Mesenchymal stem cell (in vitro differentiated cells and primary cell): ENCODE measurements around the gene ZNF22.

Source experiments
- DNase-seq: peaks from one replicate; pipeline ENCODE4 v3.0.0-alpha.2; 2013
- H2AFZ ChIP-seq: one replicate; pipeline ENCODE4 v1.6.1; 2013; ENCODE audit warnings: low read depth, mild to moderate bottlenecking, control low read depth, inconsistent platforms, low read length, moderate library complexity
- H2AK5ac ChIP-seq: 2 replicates; pipeline ENCODE4 v1.6.1; 2013; ENCODE audit warnings: low read length, moderate library complexity, mild to moderate bottlenecking, inconsistent platforms; ENCODE audit not compliant: severe bottlenecking
- H2BK120ac ChIP-seq: one replicate; pipeline ENCODE4 v1.6.1; 2013; ENCODE audit warnings: low read depth, mild to moderate bottlenecking, inconsistent platforms, low read length, moderate library complexity
- H2BK12ac ChIP-seq, 2 experiments: one replicate each; pipeline ENCODE4 v1.6.1; 2013; ENCODE audit warnings: inconsistent platforms in 2 of 2, low read length in 2 of 2, mild to moderate bottlenecking in 2 of 2, moderate library complexity in 2 of 2, control low read depth in 1 of 2
- H2BK15ac ChIP-seq: one replicate; pipeline ENCODE4 v1.6.1; 2013; ENCODE audit warnings: mild to moderate bottlenecking, low read depth, inconsistent platforms; ENCODE audit not compliant: poor library complexity, severe bottlenecking
- H2BK5ac ChIP-seq: 2 replicates; pipeline ENCODE4 v1.6.1; 2013; ENCODE audit warnings: low read depth, mild to moderate bottlenecking, low read length, control low read depth, inconsistent platforms; ENCODE audit not compliant: poor library complexity, severe bottlenecking
- H3K14ac ChIP-seq, 2 experiments: one replicate each; pipeline ENCODE4 v1.6.1; 2013; ENCODE audit warnings: inconsistent platforms in 2 of 2, low read length in 2 of 2, control low read depth in 1 of 2, mild to moderate bottlenecking in 1 of 2, moderate library complexity in 1 of 2
- H3K18ac ChIP-seq, 2 experiments: one replicate each; pipeline ENCODE4 v1.6.1; 2013; ENCODE audit warnings: inconsistent platforms in 2 of 2, low read length in 2 of 2, control low read depth in 1 of 2, low read depth in 1 of 2, mild to moderate bottlenecking in 1 of 2
- H3K23ac ChIP-seq, 2 experiments: one replicate each; pipeline ENCODE4 v1.6.1; 2013; ENCODE audit warnings: inconsistent platforms in 2 of 2, low read length in 2 of 2, mild to moderate bottlenecking in 2 of 2, moderate library complexity in 2 of 2, control low read depth in 1 of 2
- H3K27ac ChIP-seq: 2 replicates; pipeline ENCODE4 v1.5.1; 2013; ENCODE audit warnings: mild to moderate bottlenecking, moderate library complexity, low read length, control low read depth, inconsistent platforms; ENCODE audit not compliant: poor library complexity, severe bottlenecking
- H3K27me3 ChIP-seq, 2 experiments: 2 replicates each; pipeline versions ENCODE4 v1.6.1 to v1.7.0; 2013; ENCODE audit warnings: low read length in 2 of 2, mild to moderate bottlenecking in 2 of 2, moderate library complexity in 2 of 2, control low read depth in 1 of 2, inconsistent platforms in 1 of 2; ENCODE audit not compliant: control insufficient read depth in 1 of 2, insufficient read depth in 1 of 2
- H3K36me3 ChIP-seq, 2 experiments: 2 replicates each; pipeline versions ENCODE4 v1.6.1 to v1.7.0; 2013; ENCODE audit warnings: low read length in 2 of 2, control low read depth in 1 of 2, inconsistent platforms in 1 of 2, low read depth in 1 of 2, mild to moderate bottlenecking in 1 of 2; ENCODE audit not compliant: insufficient read depth in 2 of 2, control insufficient read depth in 1 of 2
- H3K4ac ChIP-seq, 2 experiments: one replicate each; pipeline ENCODE4 v1.6.1; 2013; ENCODE audit warnings: inconsistent platforms in 2 of 2, low read length in 2 of 2, mild to moderate bottlenecking in 2 of 2, moderate library complexity in 2 of 2, control low read depth in 1 of 2, low read depth in 1 of 2
- H3K4me1 ChIP-seq: 2 replicates; pipeline ENCODE4 v1.6.1; 2013; ENCODE audit warnings: low read depth, low read length, control low read depth; ENCODE audit not compliant: control insufficient read depth, insufficient read depth
- H3K4me2 ChIP-seq: 2 replicates; pipeline ENCODE4 v1.6.1; 2013; ENCODE audit warnings: low read length, mild to moderate bottlenecking, inconsistent platforms; ENCODE audit not compliant: poor library complexity, severe bottlenecking
- H3K4me3 ChIP-seq, 2 experiments: 2 replicates each; pipeline versions ENCODE4 v1.5.1 to v1.7.0; 2013; ENCODE audit warnings: low read length in 2 of 2, mild to moderate bottlenecking in 2 of 2, control low read depth in 1 of 2, low read depth in 1 of 2; ENCODE audit not compliant: insufficient read depth in 1 of 2
- H3K79me1 ChIP-seq: replicated peaks from 2 replicates; pipeline ENCODE4 v1.6.1; 2013; ENCODE audit warnings: mild to moderate bottlenecking, control low read depth, low read length, inconsistent platforms; ENCODE audit not compliant: poor library complexity, severe bottlenecking
- H3K9ac ChIP-seq: 2 replicates; pipeline ENCODE4 v1.7.0; 2013; ENCODE audit warnings: mild to moderate bottlenecking, low read length, moderate library complexity
- H3K9me3 ChIP-seq: 2 replicates; pipeline ENCODE4 v1.7.0; 2013; ENCODE audit warnings: mild to moderate bottlenecking, low read length; ENCODE audit not compliant: control insufficient read depth
- H4K8ac ChIP-seq: one replicate; pipeline ENCODE4 v1.6.1; 2013; ENCODE audit warnings: inconsistent platforms, mild to moderate bottlenecking, low read length, moderate library complexity
- H4K91ac ChIP-seq: one replicate; pipeline ENCODE4 v1.6.1; 2013; ENCODE audit warnings: mild to moderate bottlenecking, low read length, inconsistent platforms
- WGBS: methylation state at CpG from one replicate; pipeline ENCODE4 v1.1.7; 2013; ENCODE audit warnings: mixed read lengths; 5-methylcytosine and 5-hydroxymethylcytosine counted together

The ZNF22 gene

DNA sequence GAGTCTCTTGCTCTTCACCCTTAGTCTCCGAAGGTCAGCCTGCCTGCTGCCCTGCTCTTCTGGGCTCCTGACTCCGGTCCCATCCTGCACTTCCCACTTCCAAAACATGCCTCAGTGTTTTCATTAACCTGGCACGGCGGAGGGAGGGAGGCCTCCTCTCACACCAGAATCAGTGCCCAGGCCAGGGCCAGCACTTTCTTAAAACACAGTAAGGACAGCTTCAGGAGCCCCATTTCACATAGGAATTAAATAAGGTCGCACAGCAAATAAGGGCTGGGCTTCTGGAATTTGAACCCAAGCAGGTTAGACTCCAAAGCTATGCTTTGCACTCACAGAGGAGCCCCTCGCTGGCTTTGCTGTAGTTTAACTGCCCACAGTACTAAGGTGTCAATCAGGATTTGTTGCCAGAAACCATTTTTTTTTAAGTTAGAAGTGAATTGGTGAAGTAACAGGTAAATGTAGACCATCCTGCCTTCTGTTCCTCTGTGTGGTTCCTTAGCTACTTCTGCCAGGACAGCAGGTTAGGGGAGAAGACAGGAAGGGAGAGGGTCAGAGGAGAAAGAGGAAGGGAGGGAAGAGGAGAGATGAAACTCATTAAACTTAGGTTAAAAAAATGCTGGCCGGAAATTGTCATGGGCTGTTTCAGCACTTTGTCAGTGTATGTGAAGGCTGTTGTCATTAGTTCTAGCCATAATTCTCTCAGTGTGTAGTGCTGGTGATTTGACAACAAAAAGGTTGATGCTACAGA lies 40.1 kb upstream of the ZNF22 start:
- Histone ChIP-seq H4K91ac (peak overlapping the region; percentile 23), H2AFZ (no peak overlapping the region), H3K4me3 (peak overlapping the region in 1 of 2 experiments; percentile 87), H4K8ac (no peak overlapping the region), H3K27ac (no peak overlapping the region), H3K18ac (peak overlapping the region; percentile 30 to 37), H3K4me1 (peaks cover 42% of the 10 kb centered on the region), H3K14ac (no peak overlapping the region), H3K27me3 (no peaks in the 10 kb centered on the region), H3K4me2 (peak overlapping the region; percentile 85), H3K79me1 (peaks cover 36% of the 10 kb centered on the region), H3K4ac (peak overlapping the region; percentile 20 to 60), H3K23ac (no peak overlapping the region), H3K9ac (peak overlapping the region; percentile 77), H2BK15ac (no peak overlapping the region), H2BK120ac (no peak overlapping the region), H3K9me3 (peaks cover 4% of the 10 kb centered on the region), H2BK12ac (peak overlapping the region in 1 of 2 experiments; percentile 79), H2AK5ac (no peak overlapping the region), H2BK5ac (no peak overlapping the region), H3K36me3 (peaks cover 2 to 10% of the 10 kb centered on the region in 2 experiments)
- WGBS, result 71% methylated on average over 7 of the region's 7 CpGs
- DNase-seq, result no peak

GRCh38 chr10:44961230-44961571 lies 39.5 kb upstream of the ZNF22 start:
- Histone ChIP-seq H3K27ac (no peak overlapping the region), H2BK5ac (no peak overlapping the region), H3K4me1 (peaks cover 45% of the 10 kb centered on the region), H2AK5ac (no peak overlapping the region), H2BK15ac (peak overlapping the region; percentile 41), H3K4me3 (peak overlapping the region in 1 of 2 experiments; percentile 87), H2BK12ac (no peak overlapping the region), H3K14ac (no peak overlapping the region), H2AFZ (no peak overlapping the region), H3K9ac (no peak overlapping the region), H3K9me3 (peaks cover 4% of the 10 kb centered on the region), H4K8ac (no peak overlapping the region), H2BK120ac (no peak overlapping the region), H3K4me2 (peak overlapping the region; percentile 37), H3K23ac (no peak overlapping the region), H4K91ac (no peak overlapping the region), H3K27me3 (no peaks in the 10 kb centered on the region), H3K36me3 (peaks cover 0 to 7% of the 10 kb centered on the region in 2 experiments), H3K4ac (peak overlapping the region in 1 of 2 experiments; percentile 37), H3K79me1 (peaks cover 36% of the 10 kb centered on the region), H3K18ac (peak overlapping the region; percentile 16 to 22)
- 44% methylated on average over 4 of the region's 4 CpGs for WGBS
- DNase-seq, result no peak

- Histone ChIP-seq H2BK5ac (no peak overlapping the region), H3K9ac (no peak overlapping the region), H3K27ac (no peak overlapping the region), H3K36me3 (no peaks in the 10 kb centered on the region), H4K8ac (no peak overlapping the region), H3K79me1 (peaks cover 33% of the 10 kb centered on the region), H2AK5ac (no peak overlapping the region), H3K23ac (peak overlapping the region in 1 of 2 experiments; percentile 2), H3K9me3 (no peaks in the 10 kb centered on the region), H3K27me3 (no peaks in the 10 kb centered on the region), H3K14ac (no peak overlapping the region), H2BK120ac (no peak overlapping the region), H4K91ac (peak overlapping the region; percentile 9), H3K4me1 (peaks cover 49% of the 10 kb centered on the region), H2BK12ac (peak overlapping the region in 1 of 2 experiments; percentile 24), H3K18ac (no peak overlapping the region), H2AFZ (no peak overlapping the region), H2BK15ac (no peak overlapping the region), H3K4me3 (no peak overlapping the region), H3K4me2 (no peak overlapping the region), H3K4ac (peak overlapping the region in 1 of 2 experiments; percentile 49)
- DNase-seq, result no peak
- WGBS, result 88% methylated on average over 11 of the region's 11 CpGs
Observed at GRCh38 chr10:44961931-44962750, 38.6 kb upstream of the ZNF22 start.
